HEK293 (cell line): ENCODE measurements around the gene PTPRG.

Source experiments
- CTCF ChIA-PET: fragments of 350-600 bp; formaldehyde crosslinking; extraction: SDS; loops from one replicate; lab custom pipeline; 2021; ENCODE audit warnings: antibody characterized with exemption; lab: Yijun Ruan, JAX
- POLR2A ChIA-PET: fragments of 300-600 bp; formaldehyde crosslinking; extraction: SDS; loops from one replicate; lab custom pipeline; 2020; ENCODE audit warnings: antibody characterized with exemption, inconsistent platforms; lab: Yijun Ruan, JAX
- H3K27ac ChIP-seq: fragments of 200-500 bp; sonication (Bioruptor generic); 2 replicates; pipeline ENCODE4 v1.5.1; 2014; ENCODE audit warnings: low read depth, low read length, control low read depth, inconsistent platforms; ENCODE audit errors: extremely low read depth
- H3K36me3 ChIP-seq, 2 experiments: fragments of 200-500 bp in 1 of 2; sonication (Bioruptor generic) in 1 of 2; 1 replicate in 1 of 2; 2 replicates in 1 of 2; pipeline ENCODE4 v1.5.1; 2014 to 2017; ENCODE audit warnings: inconsistent platforms in 2 of 2, low read length in 2 of 2; ENCODE audit not compliant: control insufficient read depth in 2 of 2, insufficient read depth in 1 of 2
- H3K4me1 ChIP-seq: fragments of 200-500 bp; sonication (Bioruptor generic); 2 replicates; pipeline ENCODE4 v1.5.1; 2014; ENCODE audit warnings: mild to moderate bottlenecking, low read length, inconsistent platforms; ENCODE audit not compliant: control insufficient read depth, insufficient read depth
- H3K4me3 ChIP-seq: 2 replicates; pipeline ENCODE4 v1.5.1; 2011; ENCODE audit warnings: low read depth, mild to moderate bottlenecking, control low read depth, low read length, moderate library complexity
- H3K9me3 ChIP-seq: fragments of 200-500 bp; sonication (Bioruptor generic); 2 replicates; pipeline ENCODE4 v1.5.1; 2014; ENCODE audit warnings: low read depth, low read length, inconsistent platforms; ENCODE audit not compliant: control insufficient read depth, insufficient read depth
- EGR2 ChIP-seq: fragments of 450-650 bp; formaldehyde crosslinking; IDR thresholded peaks from 2 replicates; pipeline ENCODE4 v1.5.1; 2016; ENCODE audit warnings: low read depth, missing biosample characterization, missing genetic modification characterization
- PRDM4 ChIP-seq: fragments of 450-650 bp; formaldehyde crosslinking; IDR thresholded peaks from 2 replicates; pipeline ENCODE4 v1.5.1; 2017; ENCODE audit warnings: missing biosample characterization, missing genetic modification characterization
- SP3 ChIP-seq: fragments of 450-650 bp; formaldehyde crosslinking; IDR thresholded peaks from 2 replicates; pipeline ENCODE4 v1.5.1; 2016; ENCODE audit warnings: missing biosample characterization, missing genetic modification characterization
- ZBTB17 ChIP-seq: fragments of 450-650 bp; formaldehyde crosslinking; IDR thresholded peaks from 2 replicates; pipeline ENCODE4 v1.5.1; 2016; ENCODE audit warnings: missing biosample characterization, missing genetic modification characterization
- ZNF112 ChIP-seq: fragments of 450-650 bp; formaldehyde crosslinking; IDR thresholded peaks from 2 replicates; pipeline ENCODE4 v1.5.0; 2017; ENCODE audit warnings: missing biosample characterization, missing genetic modification characterization
- ZNF138 ChIP-seq: fragments of 450-650 bp; formaldehyde crosslinking; IDR thresholded peaks from 2 replicates; pipeline ENCODE4 v1.5.1; 2016; ENCODE audit warnings: missing biosample characterization, missing genetic modification characterization, borderline replicate concordance
- ZNF211 ChIP-seq: fragments of 450-650 bp; formaldehyde crosslinking; IDR thresholded peaks from 2 replicates; pipeline ENCODE4 v1.5.1; 2016; ENCODE audit warnings: low read depth, missing biosample characterization, missing genetic modification characterization
- ZNF214 ChIP-seq: fragments of 450-650 bp; formaldehyde crosslinking; IDR thresholded peaks from 2 replicates; pipeline ENCODE4 v1.5.1; 2017; ENCODE audit warnings: missing biosample characterization, mild to moderate bottlenecking, missing genetic modification characterization, borderline replicate concordance
- ZNF223 ChIP-seq: fragments of 450-650 bp; formaldehyde crosslinking; IDR thresholded peaks from 2 replicates; pipeline ENCODE4 v1.5.1; 2016; ENCODE audit warnings: missing biosample characterization, missing genetic modification characterization
- ZNF24 ChIP-seq: fragments of 450-650 bp; formaldehyde crosslinking; IDR thresholded peaks from 2 replicates; pipeline ENCODE4 v1.5.1; 2016; ENCODE audit warnings: missing biosample characterization, missing genetic modification characterization
- ZNF366 ChIP-seq: fragments of 450-650 bp; formaldehyde crosslinking; conservative IDR thresholded peaks from 2 replicates; pipeline ENCODE4 v1.5.1; 2016; ENCODE audit warnings: missing biosample characterization, missing genetic modification characterization
- ZNF394 ChIP-seq: fragments of 450-650 bp; formaldehyde crosslinking; IDR thresholded peaks from 2 replicates; pipeline ENCODE4 v1.5.1; 2016; ENCODE audit warnings: missing biosample characterization, missing genetic modification characterization, mild to moderate bottlenecking, moderate library complexity, borderline replicate concordance
- ZNF645 ChIP-seq: fragments of 450-650 bp; formaldehyde crosslinking; IDR thresholded peaks from 2 replicates; pipeline ENCODE4; 2016; ENCODE audit warnings: missing biosample characterization, missing genetic modification characterization
- ZNF664 ChIP-seq: fragments of 450-650 bp; formaldehyde crosslinking; IDR thresholded peaks from 2 replicates; pipeline ENCODE4 v1.5.1; 2016; ENCODE audit warnings: missing biosample characterization, missing genetic modification characterization
- ZNF677 ChIP-seq: fragments of 450-650 bp; IDR thresholded peaks from 2 replicates; pipeline ENCODE4 v1.5.0; 2018; ENCODE audit warnings: missing biosample characterization, mild to moderate bottlenecking, missing genetic modification characterization, moderate library complexity
- ZNF747 ChIP-seq: fragments of 450-650 bp; formaldehyde crosslinking; IDR thresholded peaks from 2 replicates; pipeline ENCODE4 v1.5.1; 2016; ENCODE audit warnings: missing biosample characterization, missing genetic modification characterization
- TF ChIP-seq, protein P1 (sequence below): fragments of 450-650 bp; formaldehyde crosslinking; IDR thresholded peaks from 2 replicates; pipeline ENCODE4 v1.5.0; 2017; ENCODE audit warnings: missing biosample characterization, missing genetic modification characterization, borderline replicate concordance
- TF ChIP-seq, protein P2 (sequence below): fragments of 450-650 bp; formaldehyde crosslinking; IDR thresholded peaks from 2 replicates; pipeline ENCODE4 v1.5.1; 2016; ENCODE audit warnings: missing biosample characterization, missing genetic modification characterization
- TF ChIP-seq, protein P3 (sequence below): fragments of 450-650 bp; formaldehyde crosslinking; conservative IDR thresholded peaks from 2 replicates; pipeline ENCODE4 v1.5.1; 2016; ENCODE audit warnings: low read depth, missing biosample characterization, missing genetic modification characterization
- TF ChIP-seq, protein P4 (sequence below): fragments of 450-650 bp; formaldehyde crosslinking; IDR thresholded peaks from 2 replicates; pipeline ENCODE4 v1.5.1; 2016; ENCODE audit warnings: missing biosample characterization, missing genetic modification characterization

PTPRG gene

DNA sequence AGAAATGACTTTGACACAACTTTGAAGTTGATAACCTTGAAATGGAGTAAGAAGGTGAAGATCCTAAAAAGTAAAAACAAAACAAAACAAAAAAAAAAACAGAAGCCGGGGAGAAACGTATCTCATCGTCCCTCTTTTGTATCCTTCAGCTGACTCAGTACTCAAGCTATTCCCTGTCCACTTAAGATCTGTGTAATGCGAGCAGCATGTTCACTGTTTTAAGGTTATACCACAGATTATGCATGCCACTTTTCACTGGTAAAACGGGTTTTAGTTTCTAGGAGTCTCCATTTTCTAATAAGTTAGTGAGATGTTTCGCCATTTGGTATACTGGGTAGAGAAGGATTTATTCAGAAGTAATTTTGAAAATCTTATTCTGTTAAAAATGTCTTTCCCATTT lies 487.7 kb downstream of the PTPRG start:
- H3K27ac ChIP-seq, result no peak overlapping the region

More for the DNA sequence above, 487.7 kb downstream of the PTPRG start:
- CTCF ChIA-PET, result interaction anchor here (0.7 to 1.3 kb wide), 2 partner anchors 10 to 13 kb away, joined by 3 read pairs; no protein-coding TSS in a partner anchor
- H3K36me3 ChIP-seq, result no peaks in the 10 kb centered on the region
- H3K4me1 ChIP-seq, result 0 out of 2 replicates have a peak, but pooled peaks cover 2% of the 10 kb centered on the region
- no peaks in the 10 kb centered on the region for H3K9me3 ChIP-seq
- TF ChIP-seq, protein P1, sequence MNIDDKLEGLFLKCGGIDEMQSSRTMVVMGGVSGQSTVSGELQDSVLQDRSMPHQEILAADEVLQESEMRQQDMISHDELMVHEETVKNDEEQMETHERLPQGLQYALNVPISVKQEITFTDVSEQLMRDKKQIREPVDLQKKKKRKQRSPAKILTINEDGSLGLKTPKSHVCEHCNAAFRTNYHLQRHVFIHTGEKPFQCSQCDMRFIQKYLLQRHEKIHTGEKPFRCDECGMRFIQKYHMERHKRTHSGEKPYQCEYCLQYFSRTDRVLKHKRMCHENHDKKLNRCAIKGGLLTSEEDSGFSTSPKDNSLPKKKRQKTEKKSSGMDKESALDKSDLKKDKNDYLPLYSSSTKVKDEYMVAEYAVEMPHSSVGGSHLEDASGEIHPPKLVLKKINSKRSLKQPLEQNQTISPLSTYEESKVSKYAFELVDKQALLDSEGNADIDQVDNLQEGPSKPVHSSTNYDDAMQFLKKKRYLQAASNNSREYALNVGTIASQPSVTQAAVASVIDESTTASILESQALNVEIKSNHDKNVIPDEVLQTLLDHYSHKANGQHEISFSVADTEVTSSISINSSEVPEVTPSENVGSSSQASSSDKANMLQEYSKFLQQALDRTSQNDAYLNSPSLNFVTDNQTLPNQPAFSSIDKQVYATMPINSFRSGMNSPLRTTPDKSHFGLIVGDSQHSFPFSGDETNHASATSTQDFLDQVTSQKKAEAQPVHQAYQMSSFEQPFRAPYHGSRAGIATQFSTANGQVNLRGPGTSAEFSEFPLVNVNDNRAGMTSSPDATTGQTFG, result no peak
- TF ChIP-seq ZNF677 (tag by site-specific recombination) (no peak), ZNF394 (tag by site-specific recombination) (no peak), ZNF747 (tag by site-specific recombination) (no peak), PRDM4 (tag by site-specific recombination) (no peak), EGR2 (no peak), ZNF645 (tag by site-specific recombination) (no peak), ZNF366 (no peak), ZNF138 (tag by site-specific recombination) (no peak), ZNF223 (tag by site-specific recombination) (no peak), SP3 (tag by site-specific recombination) (no peak), ZNF211 (tag by site-specific recombination) (no peak), ZNF112 (tag by site-specific recombination) (no peak), ZNF214 (tag by site-specific recombination) (no peak), ZBTB17 (no peak), ZNF664 (tag by site-specific recombination) (no peak), ZNF24 (tag by site-specific recombination) (no peak)
- TF ChIP-seq, protein P2, sequence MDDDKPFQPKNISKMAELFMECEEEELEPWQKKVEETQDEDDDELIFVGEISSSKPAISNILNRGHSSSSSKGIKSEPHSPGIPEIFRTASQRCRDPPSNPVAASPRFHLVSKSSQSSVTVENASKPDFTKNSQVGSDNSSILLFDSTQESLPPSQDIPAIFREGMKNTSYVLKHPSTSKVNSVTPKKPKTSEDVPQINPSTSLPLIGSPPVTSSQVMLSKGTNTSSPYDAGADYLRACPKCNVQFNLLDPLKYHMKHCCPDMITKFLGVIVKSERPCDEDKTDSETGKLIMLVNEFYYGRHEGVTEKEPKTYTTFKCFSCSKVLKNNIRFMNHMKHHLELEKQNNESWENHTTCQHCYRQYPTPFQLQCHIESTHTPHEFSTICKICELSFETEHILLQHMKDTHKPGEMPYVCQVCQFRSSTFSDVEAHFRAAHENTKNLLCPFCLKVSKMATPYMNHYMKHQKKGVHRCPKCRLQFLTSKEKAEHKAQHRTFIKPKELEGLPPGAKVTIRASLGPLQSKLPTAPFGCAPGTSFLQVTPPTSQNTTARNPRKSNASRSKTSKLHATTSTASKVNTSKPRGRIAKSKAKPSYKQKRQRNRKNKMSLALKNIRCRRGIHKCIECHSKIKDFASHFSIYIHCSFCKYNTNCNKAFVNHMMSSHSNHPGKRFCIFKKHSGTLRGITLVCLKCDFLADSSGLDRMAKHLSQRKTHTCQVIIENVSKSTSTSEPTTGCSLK (tag by site-specific recombination), result no peak
- TF ChIP-seq, protein P3, sequence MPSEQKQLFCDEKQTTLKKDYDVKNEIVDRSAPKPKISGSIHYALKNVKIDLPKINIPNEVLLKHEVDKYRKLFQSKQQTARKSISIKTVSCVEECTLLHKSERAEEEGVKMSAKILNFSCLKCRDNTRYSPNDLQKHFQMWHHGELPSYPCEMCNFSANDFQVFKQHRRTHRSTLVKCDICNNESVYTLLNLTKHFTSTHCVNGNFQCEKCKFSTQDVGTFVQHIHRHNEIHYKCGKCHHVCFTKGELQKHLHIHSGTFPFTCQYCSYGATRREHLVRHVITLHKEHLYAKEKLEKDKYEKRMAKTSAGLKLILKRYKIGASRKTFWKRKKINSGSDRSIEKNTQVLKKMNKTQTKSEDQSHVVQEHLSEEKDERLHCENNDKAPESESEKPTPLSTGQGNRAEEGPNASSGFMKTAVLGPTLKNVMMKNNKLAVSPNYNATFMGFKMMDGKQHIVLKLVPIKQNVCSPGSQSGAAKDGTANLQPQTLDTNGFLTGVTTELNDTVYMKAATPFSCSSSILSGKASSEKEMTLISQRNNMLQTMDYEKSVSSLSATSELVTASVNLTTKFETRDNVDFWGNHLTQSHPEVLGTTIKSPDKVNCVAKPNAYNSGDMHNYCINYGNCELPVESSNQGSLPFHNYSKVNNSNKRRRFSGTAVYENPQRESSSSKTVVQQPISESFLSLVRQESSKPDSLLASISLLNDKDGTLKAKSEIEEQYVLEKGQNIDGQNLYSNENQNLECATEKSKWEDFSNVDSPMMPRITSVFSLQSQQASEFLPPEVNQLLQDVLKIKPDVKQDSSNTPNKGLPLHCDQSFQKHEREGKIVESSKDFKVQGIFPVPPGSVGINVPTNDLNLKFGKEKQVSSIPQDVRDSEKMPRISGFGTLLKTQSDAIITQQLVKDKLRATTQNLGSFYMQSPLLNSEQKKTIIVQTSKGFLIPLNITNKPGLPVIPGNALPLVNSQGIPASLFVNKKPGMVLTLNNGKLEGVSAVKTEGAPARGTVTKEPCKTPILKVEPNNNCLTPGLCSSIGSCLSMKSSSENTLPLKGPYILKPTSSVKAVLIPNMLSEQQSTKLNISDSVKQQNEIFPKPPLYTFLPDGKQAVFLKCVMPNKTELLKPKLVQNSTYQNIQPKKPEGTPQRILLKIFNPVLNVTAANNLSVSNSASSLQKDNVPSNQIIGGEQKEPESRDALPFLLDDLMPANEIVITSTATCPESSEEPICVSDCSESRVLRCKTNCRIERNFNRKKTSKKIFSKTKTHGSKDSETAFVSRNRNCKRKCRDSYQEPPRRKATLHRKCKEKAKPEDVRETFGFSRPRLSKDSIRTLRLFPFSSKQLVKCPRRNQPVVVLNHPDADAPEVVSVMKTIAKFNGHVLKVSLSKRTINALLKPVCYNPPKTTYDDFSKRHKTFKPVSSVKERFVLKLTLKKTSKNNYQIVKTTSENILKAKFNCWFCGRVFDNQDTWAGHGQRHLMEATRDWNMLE (tag by site-specific recombination), result no peak
- TF ChIP-seq, protein P4, sequence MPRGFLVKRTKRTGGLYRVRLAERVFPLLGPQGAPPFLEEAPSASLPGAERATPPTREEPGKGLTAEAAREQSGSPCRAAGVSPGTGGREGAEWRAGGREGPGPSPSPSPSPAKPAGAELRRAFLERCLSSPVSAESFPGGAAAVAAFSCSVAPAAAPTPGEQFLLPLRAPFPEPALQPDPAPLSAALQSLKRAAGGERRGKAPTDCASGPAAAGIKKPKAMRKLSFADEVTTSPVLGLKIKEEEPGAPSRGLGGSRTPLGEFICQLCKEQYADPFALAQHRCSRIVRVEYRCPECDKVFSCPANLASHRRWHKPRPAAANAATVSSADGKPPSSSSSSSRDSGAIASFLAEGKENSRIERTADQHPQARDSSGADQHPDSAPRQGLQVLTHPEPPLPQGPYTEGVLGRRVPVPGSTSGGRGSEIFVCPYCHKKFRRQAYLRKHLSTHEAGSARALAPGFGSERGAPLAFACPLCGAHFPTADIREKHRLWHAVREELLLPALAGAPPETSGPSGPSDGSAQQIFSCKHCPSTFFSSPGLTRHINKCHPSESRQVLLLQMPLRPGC, result no peak
- POLR2A ChIA-PET, result no interaction called here
- no peak overlapping the region for H3K4me3 ChIP-seq
